H9 (cell line): ENCODE data around the gene TOR3A. TPM values are rescaled to one million over a fixed set of nuclear protein-coding genes. Genes with fewer than 3 reads are reported as not detected.

Experiments used
- DNase-seq: peaks from one replicate; pipeline ENCODE4 v3.0.0-alpha.2; 2017
- H2AFZ ChIP-seq: one replicate; pipeline ENCODE4 v1.6.1; 2013; ENCODE audit warnings: mild to moderate bottlenecking, low read length, control low read depth, moderate library complexity
- H2AK5ac ChIP-seq: 2 replicates; pipeline ENCODE4 v1.6.1; 2013; ENCODE audit warnings: low read length, control low read depth, mixed read lengths; ENCODE audit not compliant: insufficient read length
- H2BK120ac ChIP-seq: one replicate; pipeline ENCODE4 v1.6.1; 2013; ENCODE audit warnings: low read depth, mild to moderate bottlenecking, low read length, control low read depth, inconsistent platforms; ENCODE audit not compliant: poor library complexity, severe bottlenecking
- H2BK12ac ChIP-seq: 2 replicates; pipeline ENCODE4 v1.6.1; 2013; ENCODE audit warnings: low read length, control low read depth, mixed read lengths, low read depth; ENCODE audit not compliant: insufficient read length
- H2BK15ac ChIP-seq: 2 replicates; pipeline ENCODE4 v1.6.1; 2013; ENCODE audit warnings: low read depth, low read length, control low read depth
- H2BK20ac ChIP-seq: one replicate; pipeline ENCODE4 v1.6.1; 2013; ENCODE audit warnings: low read depth, mild to moderate bottlenecking, low read length, control low read depth, inconsistent platforms; ENCODE audit not compliant: poor library complexity, severe bottlenecking
- H2BK5ac ChIP-seq: 2 replicates; pipeline ENCODE4 v1.6.1; 2013; ENCODE audit warnings: low read length, control low read depth, mixed read lengths; ENCODE audit not compliant: insufficient read length
- H3K14ac ChIP-seq: 2 replicates; pipeline ENCODE4 v1.6.1; 2013; ENCODE audit warnings: low read length, control low read depth; ENCODE audit not compliant: insufficient read depth
- H3K18ac ChIP-seq: 2 replicates; pipeline ENCODE4 v1.6.1; 2013; ENCODE audit warnings: low read depth, mild to moderate bottlenecking, mixed read lengths, low read length, control low read depth; ENCODE audit not compliant: insufficient read length
- H3K23ac ChIP-seq: 2 replicates; pipeline ENCODE4 v1.6.1; 2013; ENCODE audit warnings: low read length, control low read depth, mixed read lengths, low read depth; ENCODE audit not compliant: insufficient read length
- H3K23me2 ChIP-seq: 2 replicates; pipeline ENCODE4 v1.6.1; 2013; ENCODE audit warnings: low read depth, mild to moderate bottlenecking, mixed read lengths, low read length, control low read depth; ENCODE audit not compliant: insufficient read length, poor library complexity, severe bottlenecking
- H3K27ac ChIP-seq: 2 replicates; pipeline ENCODE4 v1.5.1; 2013; ENCODE audit warnings: low read length, control low read depth, mixed read lengths, low read depth; ENCODE audit not compliant: insufficient read length
- H3K27me3 ChIP-seq: 2 replicates; pipeline ENCODE4 v1.6.1; 2013; ENCODE audit warnings: low read length, control low read depth, inconsistent platforms; ENCODE audit not compliant: insufficient read depth
- H3K4ac ChIP-seq: 2 replicates; pipeline ENCODE4 v1.6.1; 2013; ENCODE audit warnings: low read depth, mild to moderate bottlenecking, control low read depth, inconsistent platforms, low read length, moderate library complexity
- H3K4me1 ChIP-seq: 2 replicates; pipeline ENCODE4 v1.6.1; 2013; ENCODE audit warnings: low read length, control low read depth, inconsistent platforms; ENCODE audit not compliant: insufficient read depth
- H3K4me2 ChIP-seq: 2 replicates; pipeline ENCODE4 v1.6.1; 2013; ENCODE audit warnings: low read length, control low read depth, mixed read lengths; ENCODE audit not compliant: insufficient read length, insufficient read depth
- H3K56ac ChIP-seq: 2 replicates; pipeline ENCODE4 v1.6.1; 2013; ENCODE audit warnings: low read depth, mild to moderate bottlenecking, mixed read lengths, low read length, control low read depth; ENCODE audit not compliant: insufficient read length
- H3K79me1 ChIP-seq: 2 replicates; pipeline ENCODE4 v1.6.1; 2013; ENCODE audit warnings: low read depth, mild to moderate bottlenecking, moderate library complexity, low read length, control low read depth, inconsistent platforms; ENCODE audit not compliant: insufficient read depth, poor library complexity, severe bottlenecking
- H3K79me2 ChIP-seq: 2 replicates; pipeline ENCODE4 v1.6.1; 2013; ENCODE audit warnings: low read length, control low read depth, inconsistent platforms; ENCODE audit not compliant: insufficient read depth
- H3K9ac ChIP-seq: 2 replicates; pipeline ENCODE4 v1.6.1; 2013; ENCODE audit warnings: low read length, control low read depth, mixed read lengths; ENCODE audit not compliant: insufficient read length; ENCODE audit errors: extremely low read depth
- H3K9me3 ChIP-seq: one replicate; pipeline ENCODE4 v1.6.1; 2013; ENCODE audit warnings: low read depth, low read length, inconsistent platforms; ENCODE audit not compliant: control insufficient read depth
- H3T11ph ChIP-seq: one replicate; pipeline ENCODE4 v1.6.1; 2013; ENCODE audit warnings: mild to moderate bottlenecking, low read length, control low read depth, inconsistent platforms
- H4K20me1 ChIP-seq: one replicate; pipeline ENCODE4 v1.6.1; 2013; ENCODE audit not compliant: control insufficient read depth, insufficient read length, insufficient read depth
- H4K5ac ChIP-seq: 2 replicates; pipeline ENCODE4 v1.6.1; 2013; ENCODE audit warnings: low read depth, mild to moderate bottlenecking, mixed read lengths, low read length, control low read depth; ENCODE audit not compliant: insufficient read length
- H4K8ac ChIP-seq: replicated peaks from 2 replicates; pipeline ENCODE4 v1.6.1; 2013; ENCODE audit warnings: low read length, control low read depth, mixed read lengths, low read depth; ENCODE audit not compliant: insufficient read length
- H4K91ac ChIP-seq: 2 replicates; pipeline ENCODE4 v1.6.1; 2013; ENCODE audit warnings: low read depth, mild to moderate bottlenecking, moderate library complexity, mixed read lengths, low read length, control low read depth; ENCODE audit not compliant: insufficient read length
- H3K27ac Mint-ChIP-seq, 3 experiments: 2 replicates in 2 of 3; 3 replicates in 1 of 3; pipeline ENCODE4 v1.8.0; 2020 to 2021; ENCODE audit warnings: mixed read lengths in 3 of 3, mild to moderate bottlenecking in 1 of 3, moderate library complexity in 1 of 3
- H3K27me3 Mint-ChIP-seq: 2 replicates; pipeline ENCODE4 v1.8.0; 2021; ENCODE audit warnings: low read depth, mild to moderate bottlenecking, moderate library complexity, mixed read lengths
- H3K36me3 Mint-ChIP-seq, 3 experiments: 2 replicates in 2 of 3; 3 replicates in 1 of 3; pipeline ENCODE4 v1.8.0; 2020 to 2021; ENCODE audit warnings: low read depth in 3 of 3, mixed read lengths in 3 of 3; ENCODE audit not compliant: insufficient read depth in 1 of 3
- H3K4me1 Mint-ChIP-seq, 2 experiments: 2 replicates each; pipeline ENCODE4 v1.8.0; 2020; ENCODE audit warnings: mixed read lengths in 2 of 2
- H3K4me3 Mint-ChIP-seq, 2 experiments: 2 replicates in 1 of 2; 3 replicates in 1 of 2; pipeline ENCODE4 v1.8.0; 2020 to 2021; ENCODE audit warnings: mild to moderate bottlenecking in 2 of 2, mixed read lengths in 2 of 2, moderate library complexity in 1 of 2
- H3K9me3 Mint-ChIP-seq, 2 experiments: 2 replicates in 1 of 2; 3 replicates in 1 of 2; pipeline ENCODE4 v1.8.0; 2020; ENCODE audit warnings: mild to moderate bottlenecking in 2 of 2, mixed read lengths in 2 of 2, moderate library complexity in 1 of 2
- CTCF ChIP-seq: fragments of 200-600 bp; sonication (generic); conservative IDR thresholded peaks from 3 replicates; pipeline ENCODE4 v1.8.0; 2021; ENCODE audit warnings: antibody characterized with exemption, mild to moderate bottlenecking
- WGBS: extraction: QIAGEN DNeasy Blood & Tissue Kit; methylation state at CpG from one replicate; pipeline ENCODE4 v1.1.7; 2013; ENCODE audit warnings: missing lambda C conversion rate, low lambda C conversion rate, mixed read lengths; ENCODE audit not compliant: insufficient read length; ENCODE audit errors: extremely low coverage; 5-methylcytosine and 5-hydroxymethylcytosine counted together
- total RNA-seq: library from RNA; stranded (reverse); gene quantifications from 2 replicates; pipeline ENCODE4 v1.2.1, GENCODE V29; 2021

TOR3A gene
- total RNA-seq, 1 experiment from 2014 or later = 27.3 TPM

- Mint-ChIP-seq H3K27ac (no peak overlapping the region; a peak in 1 of 7 replicates), H3K27me3 (no peaks in the 10 kb centered on the region), H3K4me1 (peaks cover 9 to 12% of the 10 kb centered on the region in 2 experiments), H3K36me3 (peaks cover 22 to 79% (median 56%) of the 10 kb centered on the region in 3 experiments; a peak in 6 of 7 replicates), H3K9me3 (no peaks in the 10 kb centered on the region; a peak in 1 of 5 replicates), H3K4me3 (no peak overlapping the region)
- Histone ChIP-seq H3K4me1 (peaks cover 3% of the 10 kb centered on the region; the same call in 1 of the 2 replicates), H3K79me1 (no peaks in the 10 kb centered on the region), H2BK12ac (no peak overlapping the region), H3T11ph (no peak overlapping the region), H3K27ac (no peak overlapping the region), H3K79me2 (no peaks in the 10 kb centered on the region), H4K5ac (no peak overlapping the region), H3K9ac (no peak overlapping the region), H4K20me1 (no peaks in the 10 kb centered on the region), H2BK5ac (no peak overlapping the region), H2BK120ac (no peak overlapping the region), H3K23ac (no peak overlapping the region), H3K18ac (no peak overlapping the region), H3K14ac (no peak overlapping the region), H2BK15ac (no peak overlapping the region), H3K23me2 (no peaks in the 10 kb centered on the region), H3K56ac (no peak overlapping the region), H4K91ac (no peak overlapping the region), H3K27me3 (no peaks in the 10 kb centered on the region), H3K4ac (no peak overlapping the region), H2BK20ac (no peak overlapping the region), H2AFZ (no peak overlapping the region), H3K9me3 (no peaks in the 10 kb centered on the region), H4K8ac (no peak overlapping the region), H2AK5ac (no peak overlapping the region), H3K4me2 (no peak overlapping the region)
- TF ChIP-seq CTCF = no peak
- DNase-seq = no peak
- WGBS = no CpG with 5 or more reads among the region's 3 CpGs
These were observed 14.1 kb downstream of the TOR3A start for GRCh38 chr1:179095924-179096323.
